Activated naive CD4-positive, alpha-beta T cell treated with anti-CD3 and anti-CD28 coated beads, Interleukin-2, amount 50 U/mL, for 24 hours (primary cell): ENCODE results near the gene CFAP97.

Experiments
- H3K27ac Mint-ChIP-seq: one replicate; pipeline ENCODE4 v1.8.0; 2021; ENCODE audit warnings: mild to moderate bottlenecking, mixed read lengths
- H3K27me3 Mint-ChIP-seq: one replicate; pipeline ENCODE4 v1.8.0; 2021; ENCODE audit warnings: mixed read lengths
- H3K36me3 Mint-ChIP-seq: one replicate; pipeline ENCODE4 v1.8.0; 2021; ENCODE audit warnings: mixed read lengths
- H3K4me1 Mint-ChIP-seq: one replicate; pipeline ENCODE4 v1.8.0; 2021; ENCODE audit warnings: mixed read lengths
- H3K4me3 Mint-ChIP-seq: one replicate; pipeline ENCODE4 v1.8.0; 2021; ENCODE audit warnings: mild to moderate bottlenecking, mixed read lengths
- H3K9me3 Mint-ChIP-seq: one replicate; pipeline ENCODE4 v1.8.0; 2021; ENCODE audit warnings: mixed read lengths

The CFAP97 gene

DNA sequence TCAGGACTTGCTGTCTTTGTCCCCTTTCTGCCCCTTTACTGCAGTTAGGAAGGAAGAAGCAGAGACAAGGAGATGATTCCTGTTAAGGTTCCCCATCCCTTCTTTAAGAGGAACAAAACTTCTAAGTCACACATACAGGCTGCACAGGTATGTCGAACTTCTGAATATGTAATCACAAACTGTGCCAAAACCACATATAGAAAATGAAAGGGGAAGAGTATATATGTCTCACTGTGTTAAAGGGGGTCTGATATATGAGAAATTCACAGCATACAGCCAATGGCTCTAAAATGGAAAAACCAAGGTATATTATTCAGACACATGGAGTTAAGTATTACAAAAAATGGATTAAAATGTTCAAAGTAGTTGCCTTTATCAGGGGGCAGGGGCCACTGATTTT, 11.7 kb downstream of the CFAP97 start:
- Mint-ChIP-seq H3K27ac (peak overlapping the region; percentile 5), H3K36me3 (peaks cover 18% of the 10 kb centered on the region), H3K4me3 (no peak overlapping the region), H3K9me3 (no peaks in the 10 kb centered on the region), H3K4me1 (peaks cover 44% of the 10 kb centered on the region), H3K27me3 (no peaks in the 10 kb centered on the region)

DNA sequence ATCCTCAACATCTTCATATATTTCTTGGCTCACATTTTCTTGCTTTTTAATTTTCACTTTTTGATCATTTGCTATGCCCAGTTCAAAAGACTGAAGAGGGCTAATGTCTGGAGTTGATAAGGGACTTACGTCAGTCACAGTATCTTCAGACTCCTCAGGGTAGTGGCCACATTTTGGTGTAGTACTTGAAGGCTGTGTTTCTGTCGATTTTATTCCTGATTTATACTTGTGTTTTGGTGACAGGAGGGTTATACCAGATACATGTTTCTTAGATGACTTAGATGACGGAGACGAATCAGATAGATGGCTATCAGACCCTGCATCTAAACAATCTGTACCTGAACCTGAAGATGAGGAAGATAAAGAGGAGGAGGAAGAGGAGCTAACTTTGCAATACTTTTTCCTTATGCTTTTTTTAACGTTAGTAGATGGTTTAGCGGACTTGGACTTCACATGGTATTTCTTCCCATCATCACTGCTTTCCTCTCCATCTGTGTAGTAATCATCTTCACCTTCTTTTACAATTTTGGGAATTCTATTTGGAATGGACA, 13.4 kb downstream of the CFAP97 start:
- no peak overlapping the region for H3K27ac Mint-ChIP-seq
- H3K4me3 Mint-ChIP-seq: no peak overlapping the region
- H3K27me3 Mint-ChIP-seq: no peaks in the 10 kb centered on the region
- H3K36me3 Mint-ChIP-seq: peaks cover 13% of the 10 kb centered on the region
- H3K9me3 Mint-ChIP-seq: no peaks in the 10 kb centered on the region
- peaks cover 52% of the 10 kb centered on the region for H3K4me1 Mint-ChIP-seq

DNA sequence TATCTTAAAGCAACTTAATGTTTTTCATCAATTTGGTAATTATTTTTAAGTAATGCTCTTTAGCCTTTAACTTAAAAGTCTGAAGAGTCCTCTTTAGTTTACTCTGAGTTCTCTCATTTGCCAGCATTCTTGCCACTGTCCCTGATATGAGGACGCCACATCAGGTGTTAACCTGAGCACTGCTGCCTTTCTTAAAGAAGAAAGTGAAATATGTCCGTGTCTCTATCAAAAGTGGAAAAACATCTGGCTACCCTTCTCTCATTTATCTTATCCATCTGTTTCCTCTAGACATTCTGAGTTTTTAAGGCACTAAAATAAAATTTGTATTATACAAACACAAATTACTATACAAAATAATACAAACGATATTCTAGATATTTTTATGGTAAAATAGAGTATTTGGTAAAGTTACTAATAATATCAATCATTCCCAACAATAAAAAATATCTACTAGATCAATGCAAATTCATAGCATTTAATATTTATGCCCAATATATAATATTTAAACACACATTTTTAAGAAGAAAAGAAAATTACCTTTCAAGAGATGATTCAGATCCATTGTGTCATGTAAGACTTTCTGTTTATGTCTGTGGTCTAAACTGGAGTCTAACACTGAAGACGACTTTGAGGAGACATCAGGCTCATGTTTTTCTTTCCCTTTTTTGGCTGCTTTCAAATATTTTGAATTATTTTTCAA, 14.0 kb downstream of the CFAP97 start:
- Mint-ChIP-seq H3K9me3 (no peaks in the 10 kb centered on the region), H3K4me1 (peaks cover 51% of the 10 kb centered on the region), H3K36me3 (peaks cover 10% of the 10 kb centered on the region), H3K4me3 (no peak overlapping the region), H3K27me3 (no peaks in the 10 kb centered on the region), H3K27ac (no peak overlapping the region)

DNA sequence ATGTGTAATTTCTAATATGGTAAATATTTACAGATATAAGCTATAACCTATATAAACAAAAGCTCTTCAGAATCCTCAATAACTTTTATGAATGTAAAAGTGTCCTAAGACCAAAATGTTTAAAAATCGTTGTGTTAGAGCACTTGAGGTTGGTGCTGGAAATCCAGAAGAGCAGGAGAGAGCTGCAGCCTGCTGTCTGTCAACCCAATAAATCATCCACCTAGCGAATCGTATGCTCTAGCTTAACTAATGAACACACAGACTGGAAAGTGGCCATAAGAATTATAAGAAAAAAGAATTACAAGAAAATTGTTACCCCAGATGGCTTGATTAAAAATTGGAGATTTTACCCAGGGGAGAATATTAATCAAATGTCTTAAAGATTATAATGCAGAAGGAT, 17.0 kb downstream of the CFAP97 start:
- peaks cover 9% of the 10 kb centered on the region for H3K36me3 Mint-ChIP-seq
- H3K27ac Mint-ChIP-seq: no peak overlapping the region
- H3K27me3 Mint-ChIP-seq: no peaks in the 10 kb centered on the region
- no peak overlapping the region for H3K4me3 Mint-ChIP-seq
- no peaks in the 10 kb centered on the region for H3K9me3 Mint-ChIP-seq
- peaks cover 56% of the 10 kb centered on the region for H3K4me1 Mint-ChIP-seq

DNA sequence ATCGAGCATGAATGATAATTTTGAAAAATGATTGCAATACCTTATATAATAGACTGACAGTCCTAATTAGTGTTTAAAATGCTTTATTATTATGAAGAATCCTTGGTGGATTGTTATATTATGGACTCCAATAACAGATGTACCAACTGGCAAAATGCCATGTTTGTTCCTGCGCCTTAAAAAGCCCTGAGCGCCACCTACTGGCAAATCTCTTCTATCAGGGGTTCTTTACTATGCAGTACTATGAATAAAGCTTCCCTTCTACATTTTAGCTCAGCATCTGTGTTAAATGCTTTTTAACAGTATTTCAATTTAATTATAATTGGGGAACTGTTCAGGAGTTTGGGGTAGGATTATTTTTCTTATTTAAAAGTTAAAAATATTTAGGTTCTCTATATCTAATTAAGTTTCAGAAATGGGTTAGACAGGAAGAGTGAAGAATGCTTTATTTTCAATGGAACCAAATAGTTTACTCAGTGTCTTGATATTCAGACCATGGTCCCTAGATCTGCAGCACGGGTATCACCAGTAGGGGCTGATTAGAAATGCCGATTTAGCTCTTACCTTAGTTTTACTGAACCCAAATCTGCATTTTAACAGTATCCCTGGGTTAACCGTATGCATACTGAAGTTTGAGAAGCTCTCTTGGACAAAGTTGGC, 20.0 kb downstream of the CFAP97 start:
- no peaks in the 10 kb centered on the region for H3K27me3 Mint-ChIP-seq
- H3K9me3 Mint-ChIP-seq: no peaks in the 10 kb centered on the region
- H3K4me1 Mint-ChIP-seq: peaks cover 49% of the 10 kb centered on the region
- H3K4me3 Mint-ChIP-seq: no peak overlapping the region
- peaks cover 5% of the 10 kb centered on the region for H3K36me3 Mint-ChIP-seq
- no peak overlapping the region for H3K27ac Mint-ChIP-seq

DNA sequence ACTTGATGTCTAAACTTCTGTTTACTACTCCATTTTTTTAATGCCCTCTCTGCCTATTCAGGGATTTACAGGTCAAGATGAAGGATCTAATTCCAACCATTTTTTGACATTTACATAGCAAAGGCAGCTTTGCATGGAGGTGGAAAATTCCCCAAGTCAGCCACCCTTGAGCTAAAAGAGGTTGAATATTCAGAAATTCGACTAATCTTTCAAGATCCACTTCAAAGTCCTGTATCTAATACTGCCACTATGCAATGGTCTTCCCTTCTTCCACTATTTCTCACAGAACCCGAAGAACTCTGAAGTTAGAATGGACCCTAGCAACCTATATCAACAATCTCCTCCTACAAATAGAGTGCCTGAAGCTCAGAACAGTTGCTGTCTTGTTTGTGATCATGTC, 21.6 kb downstream of the CFAP97 start:
- H3K4me1 Mint-ChIP-seq: peaks cover 44% of the 10 kb centered on the region
- no peaks in the 10 kb centered on the region for H3K9me3 Mint-ChIP-seq
- peaks cover 2% of the 10 kb centered on the region for H3K36me3 Mint-ChIP-seq
- no peak overlapping the region for H3K4me3 Mint-ChIP-seq
- H3K27me3 Mint-ChIP-seq: no peaks in the 10 kb centered on the region
- H3K27ac Mint-ChIP-seq: no peak overlapping the region

DNA sequence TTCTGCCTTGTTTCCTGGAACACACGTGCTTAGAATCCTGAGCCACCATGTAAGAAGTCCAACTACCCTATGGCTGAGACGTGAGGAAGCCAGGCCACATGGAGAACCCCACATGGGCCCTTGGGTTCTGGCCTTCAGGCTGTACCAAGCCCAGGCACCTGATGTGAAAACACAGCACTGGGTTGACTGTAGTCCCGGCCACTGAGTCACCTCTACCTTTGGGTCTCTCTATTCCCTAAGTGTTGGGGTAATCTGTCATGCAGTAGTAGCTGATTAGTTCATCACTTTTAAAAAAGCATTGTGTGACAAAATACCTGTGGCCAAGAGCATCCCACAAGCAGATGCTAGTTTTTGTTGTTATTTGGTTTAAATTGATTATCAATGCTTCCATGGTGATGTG, 24.3 kb downstream of the CFAP97 start:
- H3K27ac Mint-ChIP-seq: no peak overlapping the region
- peaks cover 25% of the 10 kb centered on the region for H3K4me1 Mint-ChIP-seq
- H3K9me3 Mint-ChIP-seq: no peaks in the 10 kb centered on the region

DNA sequence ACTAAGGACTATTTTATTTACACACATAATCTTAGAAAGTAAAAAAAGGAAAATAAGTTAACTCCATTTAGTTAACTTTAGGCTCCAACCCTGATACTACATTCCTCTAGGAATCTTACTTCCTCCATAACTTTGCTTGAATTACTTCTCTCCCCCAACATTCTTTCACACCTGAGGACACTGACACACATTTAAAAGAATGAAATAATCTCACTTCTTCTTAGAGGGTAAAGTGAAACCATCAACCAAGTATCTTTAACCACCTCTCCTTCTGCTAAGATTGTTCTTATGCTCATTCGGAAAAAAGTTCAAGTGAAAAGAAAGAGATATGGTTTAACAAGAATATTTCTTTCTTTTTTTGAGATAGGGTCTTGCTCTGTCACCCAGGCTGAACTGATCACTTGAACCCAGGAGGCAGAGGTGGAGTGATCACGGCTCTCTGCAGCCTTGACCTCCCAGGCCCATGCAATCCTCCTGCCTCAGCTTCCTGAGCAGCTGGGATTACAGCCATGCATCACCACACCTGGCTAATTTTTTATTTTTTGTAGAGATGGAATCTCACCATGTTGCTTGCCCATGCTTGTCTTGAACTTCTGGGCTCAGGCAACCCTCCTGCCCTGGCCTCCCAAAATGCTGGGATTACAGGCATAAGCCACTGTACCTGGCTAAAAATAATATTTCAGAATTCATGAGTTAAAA, 32.3 kb downstream of the CFAP97 start:
- H3K36me3 Mint-ChIP-seq: peaks cover 40% of the 10 kb centered on the region

More for the DNA sequence above, 24.3 kb downstream of the CFAP97 start:
- no peak overlapping the region for H3K4me3 Mint-ChIP-seq
- peaks cover 10% of the 10 kb centered on the region for H3K36me3 Mint-ChIP-seq
- no peaks in the 10 kb centered on the region for H3K27me3 Mint-ChIP-seq

DNA sequence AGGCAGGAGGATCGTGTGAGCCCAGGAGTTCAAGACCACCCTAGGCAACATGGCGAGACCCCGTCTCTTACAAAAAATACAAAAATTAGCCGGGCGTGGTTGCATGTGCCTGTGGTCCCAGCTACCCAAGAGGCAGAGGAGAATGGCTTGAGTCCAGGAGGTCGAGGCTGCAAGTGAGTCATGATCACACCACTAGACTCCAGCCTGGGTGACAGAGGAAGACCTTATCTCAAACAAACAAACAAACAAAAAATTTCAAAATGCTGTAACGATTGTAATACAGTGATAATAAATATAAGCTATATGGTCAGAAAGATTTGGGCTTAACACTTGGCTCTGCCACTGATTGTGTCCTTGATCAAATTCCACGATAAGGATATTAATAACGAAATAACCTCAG, 36.6 kb downstream of the CFAP97 start:
- Mint-ChIP-seq H3K4me3 (no peak overlapping the region), H3K36me3 (peaks cover 30% of the 10 kb centered on the region), H3K27me3 (peaks cover 4% of the 10 kb centered on the region), H3K27ac (no peak overlapping the region), H3K4me1 (peaks cover 20% of the 10 kb centered on the region), H3K9me3 (no peaks in the 10 kb centered on the region)

More for the DNA sequence above, 32.3 kb downstream of the CFAP97 start:
- Mint-ChIP-seq H3K27ac (no peak overlapping the region), H3K27me3 (no peaks in the 10 kb centered on the region), H3K4me3 (no peak overlapping the region), H3K9me3 (no peaks in the 10 kb centered on the region), H3K4me1 (peaks cover 6% of the 10 kb centered on the region)

DNA sequence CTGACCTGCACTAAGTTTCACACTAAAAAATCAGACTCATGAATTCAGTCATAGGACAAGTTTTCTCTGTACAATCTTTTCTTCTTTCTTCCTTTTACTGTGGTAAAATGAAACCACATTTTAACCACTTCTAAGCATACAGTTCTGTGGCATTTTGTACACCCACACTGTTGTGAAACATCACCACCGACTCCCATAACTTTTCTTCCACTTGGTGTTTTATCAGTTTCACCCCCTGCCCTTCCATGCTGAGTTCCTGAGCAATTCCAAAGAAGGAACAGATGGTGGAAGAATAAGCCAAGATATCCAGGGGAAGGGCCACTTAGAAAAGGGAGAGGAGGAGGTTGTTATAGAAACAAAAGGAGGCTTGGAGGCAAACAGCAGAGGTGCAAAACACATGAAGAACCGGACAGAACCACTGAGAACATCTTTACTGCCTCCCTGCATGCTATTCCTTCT, 38.2 kb downstream of the CFAP97 start:
- H3K4me3 Mint-ChIP-seq: no peak overlapping the region
- peaks cover 35% of the 10 kb centered on the region for H3K36me3 Mint-ChIP-seq
- peaks cover 20% of the 10 kb centered on the region for H3K4me1 Mint-ChIP-seq
- H3K27ac Mint-ChIP-seq: peak overlapping the region; percentile 56
- H3K9me3 Mint-ChIP-seq: no peaks in the 10 kb centered on the region
- peaks cover 4% of the 10 kb centered on the region for H3K27me3 Mint-ChIP-seq

DNA sequence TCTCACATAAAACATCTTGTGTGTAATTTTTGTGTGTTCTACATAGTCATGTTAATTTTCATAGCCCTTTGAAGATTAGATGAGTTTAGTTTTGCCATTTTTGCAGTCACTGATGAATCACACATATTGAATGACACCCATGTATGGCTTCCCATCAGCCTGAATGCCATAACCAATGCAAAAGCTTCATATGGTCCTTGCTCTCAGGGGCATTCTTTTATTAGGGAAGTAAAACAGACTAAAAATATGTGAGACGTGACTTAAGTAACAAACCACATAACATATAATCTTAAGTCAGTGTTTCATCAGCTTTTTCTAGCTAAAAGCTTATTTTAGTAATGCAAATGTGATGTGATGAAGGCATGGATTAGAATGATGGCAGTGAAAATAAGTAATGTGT, 52.5 kb downstream of the CFAP97 start:
- Mint-ChIP-seq H3K9me3 (no peaks in the 10 kb centered on the region), H3K4me3 (no peak overlapping the region), H3K36me3 (peaks cover 13% of the 10 kb centered on the region), H3K4me1 (no peaks in the 10 kb centered on the region), H3K27me3 (no peaks in the 10 kb centered on the region), H3K27ac (no peak overlapping the region)

DNA sequence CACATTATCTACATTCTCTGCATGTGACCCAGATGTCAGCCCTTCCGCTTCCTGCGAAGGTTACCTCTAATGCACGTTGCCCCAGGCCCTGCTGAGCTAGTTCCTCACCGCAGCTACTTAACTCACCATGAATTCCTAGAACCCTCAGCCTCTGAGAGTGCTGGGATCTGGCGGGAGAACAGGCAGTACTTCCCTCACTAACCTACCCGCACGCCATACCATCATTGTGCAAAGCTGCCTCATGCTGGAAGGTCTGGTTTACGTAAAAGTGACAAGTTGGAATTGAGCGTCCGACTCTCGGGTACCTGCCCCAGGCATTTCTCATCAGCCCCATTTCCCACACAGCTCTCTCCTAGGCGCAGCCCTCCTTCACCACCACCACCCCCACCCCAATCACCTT, 54.4 kb downstream of the CFAP97 start:
- Mint-ChIP-seq H3K27me3 (no peaks in the 10 kb centered on the region), H3K4me3 (no peak overlapping the region), H3K36me3 (peaks cover 12% of the 10 kb centered on the region), H3K27ac (no peak overlapping the region), H3K4me1 (peaks cover 10% of the 10 kb centered on the region), H3K9me3 (no peaks in the 10 kb centered on the region)

DNA sequence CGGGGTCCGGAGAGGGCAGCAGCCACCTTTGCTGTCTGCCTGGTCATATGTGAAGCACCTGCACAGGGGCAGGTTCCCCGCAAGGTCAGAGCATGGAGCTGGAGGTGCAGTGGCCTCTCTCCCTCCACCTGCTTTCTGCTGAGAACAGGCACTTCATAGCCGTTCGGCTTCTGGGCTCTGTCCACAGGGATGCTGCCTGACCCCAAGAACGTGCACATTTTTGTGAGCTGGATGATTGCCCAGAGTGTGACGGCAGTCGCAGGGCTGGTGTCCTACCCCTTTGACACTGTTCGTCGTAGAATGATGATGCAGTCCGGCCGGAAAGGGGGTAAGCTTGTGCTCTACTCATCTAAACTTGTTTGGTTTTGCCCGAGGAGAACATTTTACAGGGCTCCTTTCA, 58.2 kb downstream of the CFAP97 start:
- Mint-ChIP-seq H3K36me3 (peaks cover 2% of the 10 kb centered on the region), H3K4me3 (no peak overlapping the region)

DNA sequence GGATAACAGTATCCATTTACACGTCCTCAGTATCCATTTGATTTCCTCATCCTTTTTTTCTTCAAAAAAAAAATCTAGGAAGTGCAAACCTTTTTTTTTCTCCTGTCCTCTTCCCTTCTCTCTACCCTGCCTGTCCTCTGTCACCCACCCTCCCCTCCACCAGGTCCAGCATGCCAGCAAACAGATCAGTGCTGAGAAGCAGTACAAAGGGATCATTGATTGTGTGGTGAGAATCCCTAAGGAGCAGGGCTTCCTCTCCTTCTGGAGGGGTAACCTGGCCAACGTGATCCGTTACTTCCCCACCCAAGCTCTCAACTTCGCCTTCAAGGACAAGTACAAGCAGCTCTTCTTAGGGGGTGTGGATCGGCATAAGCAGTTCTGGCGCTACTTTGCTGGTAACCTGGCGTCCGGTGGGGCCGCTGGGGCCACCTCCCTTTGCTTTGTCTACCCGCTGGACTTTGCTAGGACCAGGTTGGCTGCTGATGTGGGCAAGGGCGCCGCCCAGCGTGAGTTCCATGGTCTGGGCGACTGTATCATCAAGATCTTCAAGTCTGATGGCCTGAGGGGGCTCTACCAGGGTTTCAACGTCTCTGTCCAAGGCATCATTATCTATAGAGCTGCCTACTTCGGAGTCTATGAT, 59.1 kb downstream of the CFAP97 start:
- peak overlapping the region; percentile 49 for H3K4me3 Mint-ChIP-seq
- H3K27ac Mint-ChIP-seq: no peak overlapping the region
- no peaks in the 10 kb centered on the region for H3K9me3 Mint-ChIP-seq
- H3K27me3 Mint-ChIP-seq: peaks cover 4% of the 10 kb centered on the region
- peaks cover 2% of the 10 kb centered on the region for H3K36me3 Mint-ChIP-seq
- peaks cover 21% of the 10 kb centered on the region for H3K4me1 Mint-ChIP-seq

More for the DNA sequence above, 58.2 kb downstream of the CFAP97 start:
- Mint-ChIP-seq H3K27ac (no peak overlapping the region), H3K9me3 (no peaks in the 10 kb centered on the region), H3K4me1 (peaks cover 21% of the 10 kb centered on the region), H3K27me3 (peaks cover 3% of the 10 kb centered on the region)

DNA sequence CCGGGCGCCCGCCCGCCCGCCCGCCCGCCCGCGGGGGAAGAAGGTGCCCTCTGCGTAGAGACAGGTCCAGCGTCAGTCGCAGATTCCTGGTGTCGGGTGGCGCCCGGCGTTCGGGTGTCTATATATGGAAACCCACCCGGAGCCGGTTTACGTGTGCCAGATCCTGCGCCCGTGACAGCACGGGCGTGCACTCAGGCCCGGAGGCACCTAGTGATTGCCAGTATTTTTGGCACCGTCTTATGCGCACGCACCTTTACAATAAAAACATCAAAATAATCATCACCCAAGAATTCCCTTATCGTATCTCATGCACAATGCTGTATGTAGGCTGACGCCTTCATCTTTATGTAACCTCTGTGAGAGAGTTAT, 60.2 kb downstream of the CFAP97 start:
- Mint-ChIP-seq H3K27ac (no peak overlapping the region), H3K4me3 (peak overlapping the region; percentile 69), H3K4me1 (peaks cover 21% of the 10 kb centered on the region)

More for the DNA sequence above, 60.2 kb downstream of the CFAP97 start:
- Mint-ChIP-seq H3K27me3 (peaks cover 11% of the 10 kb centered on the region), H3K36me3 (no peaks in the 10 kb centered on the region), H3K9me3 (no peaks in the 10 kb centered on the region)
